HepG2 (cell line): ENCODE results near the gene DMBT1.

Source experiments
- CCAR2 ChIP-seq: fragments of 200-400 bp; formaldehyde crosslinking; optimal IDR thresholded peaks from 2 replicates; pipeline ENCODE3; 2018; ENCODE audit warnings: low read depth, mild to moderate bottlenecking, low read length, moderate library complexity
- HMGA1 ChIP-seq: sonication (generic); formaldehyde crosslinking; conservative IDR thresholded peaks from 2 replicates; pipeline ENCODE4 v1.4.0; 2020; ENCODE audit warnings: missing genetic modification reagents
- PHF8 ChIP-seq: sonication (generic); formaldehyde crosslinking; IDR thresholded peaks from 2 replicates; pipeline ENCODE4 v1.5.0; 2020; ENCODE audit warnings: missing genetic modification reagents
- ZNF558 ChIP-seq: sonication (generic); formaldehyde crosslinking; IDR thresholded peaks from 2 replicates; pipeline ENCODE4 v1.9.0; 2022; ENCODE audit warnings: mild to moderate bottlenecking, missing genetic modification reagents, borderline replicate concordance
- TF ChIP-seq, protein P1 (sequence below): sonication (generic); formaldehyde crosslinking; IDR thresholded peaks from 2 replicates; pipeline ENCODE4 v1.4.0; 2020; ENCODE audit warnings: missing genetic modification reagents

- no peak for TF ChIP-seq HMGA1 (CRISPR knock-in tag)
- no peak for TF ChIP-seq PHF8
- TF ChIP-seq, protein P1, sequence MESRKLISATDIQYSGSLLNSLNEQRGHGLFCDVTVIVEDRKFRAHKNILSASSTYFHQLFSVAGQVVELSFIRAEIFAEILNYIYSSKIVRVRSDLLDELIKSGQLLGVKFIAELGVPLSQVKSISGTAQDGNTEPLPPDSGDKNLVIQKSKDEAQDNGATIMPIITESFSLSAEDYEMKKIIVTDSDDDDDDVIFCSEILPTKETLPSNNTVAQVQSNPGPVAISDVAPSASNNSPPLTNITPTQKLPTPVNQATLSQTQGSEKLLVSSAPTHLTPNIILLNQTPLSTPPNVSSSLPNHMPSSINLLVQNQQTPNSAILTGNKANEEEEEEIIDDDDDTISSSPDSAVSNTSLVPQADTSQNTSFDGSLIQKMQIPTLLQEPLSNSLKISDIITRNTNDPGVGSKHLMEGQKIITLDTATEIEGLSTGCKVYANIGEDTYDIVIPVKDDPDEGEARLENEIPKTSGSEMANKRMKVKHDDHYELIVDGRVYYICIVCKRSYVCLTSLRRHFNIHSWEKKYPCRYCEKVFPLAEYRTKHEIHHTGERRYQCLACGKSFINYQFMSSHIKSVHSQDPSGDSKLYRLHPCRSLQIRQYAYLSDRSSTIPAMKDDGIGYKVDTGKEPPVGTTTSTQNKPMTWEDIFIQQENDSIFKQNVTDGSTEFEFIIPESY (CRISPR knock-in tag), result no peak
- TF ChIP-seq CCAR2, result no peak
- no peak for TF ChIP-seq ZNF558 (CRISPR knock-in tag)
These were observed 105.4 kb downstream of the DMBT1 start for GRCh38 chr10:122665946-122666345.
